COLO668 (cell line): ENCODE measurements around the gene SPARCL1.

Experiments
- DNase-seq: peaks from one replicate; lab custom pipeline; 2025; ENCODE audit not compliant: unreplicated experiment; lab: John Stamatoyannopoulos, UW

Gene SPARCL1

GRCh38 chr4:87541521-87541920, 12.3 kb upstream of the SPARCL1 start:
- no peak for DNase-seq

GRCh38 chr4:87540146-87541058, 11.2 kb upstream of the SPARCL1 start:
- no peak for DNase-seq

GRCh38 chr4:87532907-87533306, 3.7 kb upstream of the SPARCL1 start:
- no peak for DNase-seq

GRCh38 chr4:87532109-87532508, 2.9 kb upstream of the SPARCL1 start:
- DNase-seq = no peak

- no peak for DNase-seq
Measured at GRCh38 chr4:87531621-87532020, 2.4 kb upstream of the SPARCL1 start.

- no peak for DNase-seq
Measured at GRCh38 chr4:87530868-87531267, 1.7 kb upstream of the SPARCL1 start.

GRCh38 chr4:87530229-87530628, 1.1 kb upstream of the SPARCL1 start:
- no peak for DNase-seq

GRCh38 chr4:87527431-87528220, 1.6 kb downstream of the SPARCL1 start:
- no peak for DNase-seq

- DNase-seq = no peak
Measured at GRCh38 chr4:87525636-87526295, 3.4 kb downstream of the SPARCL1 start.

- no peak for DNase-seq
Measured at GRCh38 chr4:87524456-87524855, 4.7 kb downstream of the SPARCL1 start.

- DNase-seq = no peak
Measured at GRCh38 chr4:87523307-87523706, 5.9 kb downstream of the SPARCL1 start.

GRCh38 chr4:87521757-87522374, 7.3 kb downstream of the SPARCL1 start:
- no peak for DNase-seq

- no peak for DNase-seq
Measured at GRCh38 chr4:87521319-87521718, 7.9 kb downstream of the SPARCL1 start.

GRCh38 chr4:87517621-87518020, 11.6 kb downstream of the SPARCL1 start:
- no peak for DNase-seq

GRCh38 chr4:87516683-87517082, 12.5 kb downstream of the SPARCL1 start:
- DNase-seq = no peak

GRCh38 chr4:87512400-87512799, 16.8 kb downstream of the SPARCL1 start:
- no peak for DNase-seq

GRCh38 chr4:87511500-87511899, 17.7 kb downstream of the SPARCL1 start:
- no peak for DNase-seq

- DNase-seq = no peak
Measured at GRCh38 chr4:87510747-87511146, 18.4 kb downstream of the SPARCL1 start.

- DNase-seq = no peak
Measured at GRCh38 chr4:87506974-87507701, 22.0 kb downstream of the SPARCL1 start.

- DNase-seq = no peak
Measured at GRCh38 chr4:87505862-87506261, 23.3 kb downstream of the SPARCL1 start.
